ENCODE results near the gene FOXJ3.

DNA sequence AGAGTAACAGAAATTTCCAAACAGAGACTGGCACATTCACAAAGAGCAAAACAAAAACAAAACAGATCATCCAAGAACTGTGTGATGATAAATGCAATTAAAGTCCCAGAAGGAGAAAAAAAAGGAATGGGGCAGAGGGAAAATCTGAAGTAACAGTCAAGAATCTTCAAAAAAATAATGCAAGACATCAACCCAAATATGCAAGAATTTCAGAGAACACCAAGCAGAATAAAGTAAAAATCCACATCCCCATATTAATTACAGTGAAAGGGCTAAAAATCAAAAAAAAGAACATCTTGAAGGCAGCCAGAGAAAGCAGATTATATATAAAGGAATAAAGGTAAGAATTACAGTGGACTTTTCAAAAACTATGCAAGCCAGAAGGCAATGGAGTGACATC, 67.1 kb downstream of the FOXJ3 start:
- TF ChIP-seq EZH2 (IDR thresholded peaks at IDR 0.05; ENCODE audit: insufficient read depth, poor library complexity, severe bottlenecking) (no peak), EZH2phosphoT487 (IDR thresholded peaks at IDR 0.05; ENCODE audit: insufficient read depth, low read depth) (no peak)

All from GM23248 (cell line).